ENCODE data around the gene KIAA1958. TPM values are rescaled to one million over a fixed set of nuclear protein-coding genes. Genes with fewer than 3 reads are reported as not detected.

KIAA1958 gene
- total and polyA plus RNA-seq, 10 donors, result 0.39 to 11.9 (median 6.3) TPM

GRCh38 chr9:112472996-112473395 lies 13.6 kb upstream of the KIAA1958 start:
- H3K9me3 ChIP-seq, result peaks cover 0 to 24% (median 15%) of the 10 kb centered on the region in 8 donors
- intact Hi-C loops (cut with DNase I; ENCODE audit: low total_unique reads), result no loop called here
- no peaks in the 10 kb centered on the region for H3K27me3 ChIP-seq (replicated peaks in 1 of 7)
- no peak for DNase-seq
- H3K4me3 ChIP-seq, result no peak overlapping the region
- H3K36me3 ChIP-seq, result peaks cover 0 to 58% (median 9%) of the 10 kb centered on the region in 6 donors
- no peak overlapping the region for H3K27ac ChIP-seq
- H3K4me1 ChIP-seq, result no peaks in the 10 kb centered on the region
- no peak for TF ChIP-seq CTCF (IDR thresholded peaks at IDR 0.05 in 8 of 11, conservative IDR thresholded peaks at IDR 0.05 in 3 of 11)
- no peak for TF ChIP-seq POLR2A (IDR thresholded peaks at IDR 0.05)
- TF ChIP-seq POLR2AphosphoS5 (IDR thresholded peaks at IDR 0.05), result no peak
- 84 to 92% (median 88%) methylated on average over 3 of the region's 3 CpGs for WGBS, 5 donors

DNA sequence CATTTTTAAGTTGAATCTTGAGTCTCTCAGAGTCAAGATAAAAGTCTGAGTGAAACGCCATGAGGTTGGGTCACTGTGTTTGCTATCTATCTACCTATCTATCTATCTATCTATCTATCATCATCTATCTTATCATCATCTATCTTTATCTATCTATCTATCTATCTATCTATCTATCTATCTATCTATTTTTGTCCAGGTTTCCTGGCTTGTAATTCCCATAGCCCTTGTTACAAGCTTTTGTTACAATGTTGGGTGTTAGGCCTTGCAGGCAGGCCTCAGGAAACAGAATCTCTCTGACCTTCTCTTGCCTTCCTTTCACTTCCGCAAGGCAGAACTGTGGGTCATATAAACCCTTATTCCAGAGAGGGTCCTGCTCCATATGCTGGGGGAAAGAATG lies 12.6 kb upstream of the KIAA1958 start:
- 93 to 99% (median 95%) methylated on average over 2 of the region's 2 CpGs for WGBS, 5 donors
- TF ChIP-seq POLR2A (IDR thresholded peaks at IDR 0.05), result no peak
- Histone ChIP-seq H3K36me3 (peaks cover 0 to 50% (median 9%) of the 10 kb centered on the region in 6 donors), H3K9me3 (peaks cover 0 to 34% (median 24%) of the 10 kb centered on the region in 8 donors), H3K27me3 (replicated peaks in 1 of 7) (no peaks in the 10 kb centered on the region), H3K27ac (no peak overlapping the region), H3K4me3 (no peak overlapping the region), H3K4me1 (no peaks in the 10 kb centered on the region)
- intact Hi-C loops (cut with DNase I; ENCODE audit: low total_unique reads), result no loop called here
- no peak for DNase-seq

DNA sequence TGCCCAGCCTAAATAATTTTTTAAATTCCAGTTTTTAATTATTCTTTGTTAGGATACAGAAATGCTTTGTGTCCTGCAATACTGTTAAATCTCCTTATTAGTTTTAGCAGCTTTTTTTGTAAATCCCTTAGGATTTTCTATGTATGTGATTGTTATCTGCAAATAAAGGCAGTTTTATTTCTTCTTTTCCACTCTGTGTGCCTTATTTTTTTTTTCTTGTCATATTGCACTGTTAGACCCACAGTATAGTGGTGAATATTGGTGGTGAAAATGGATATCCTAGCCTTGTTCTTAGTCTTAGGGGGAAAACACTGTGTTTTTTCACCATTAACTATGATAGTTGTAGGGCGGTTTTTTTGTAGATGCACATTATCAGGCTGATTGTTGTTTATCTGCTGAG lies 11.3 kb upstream of the KIAA1958 start:
- intact Hi-C loops (cut with DNase I; ENCODE audit: low total_unique reads), result no loop called here
- 94 to 100% (median 97%) methylated on average over 1 of the region's 1 CpG for WGBS, 5 donors
- Histone ChIP-seq H3K27ac (no peak overlapping the region), H3K4me3 (no peak overlapping the region), H3K36me3 (peaks cover 0 to 46% (median 9%) of the 10 kb centered on the region in 6 donors), H3K9me3 (peaks cover 0 to 39% (median 26%) of the 10 kb centered on the region in 8 donors), H3K4me1 (no peaks in the 10 kb centered on the region), H3K27me3 (replicated peaks in 1 of 7) (no peaks in the 10 kb centered on the region)
- no peak for DNase-seq
- TF ChIP-seq POLR2A (IDR thresholded peaks at IDR 0.05) (no peak), POLR2AphosphoS5 (IDR thresholded peaks at IDR 0.05) (no peak), CTCF (IDR thresholded peaks at IDR 0.05 in 8 of 11, conservative IDR thresholded peaks at IDR 0.05 in 3 of 11) (no peak)

DNA sequence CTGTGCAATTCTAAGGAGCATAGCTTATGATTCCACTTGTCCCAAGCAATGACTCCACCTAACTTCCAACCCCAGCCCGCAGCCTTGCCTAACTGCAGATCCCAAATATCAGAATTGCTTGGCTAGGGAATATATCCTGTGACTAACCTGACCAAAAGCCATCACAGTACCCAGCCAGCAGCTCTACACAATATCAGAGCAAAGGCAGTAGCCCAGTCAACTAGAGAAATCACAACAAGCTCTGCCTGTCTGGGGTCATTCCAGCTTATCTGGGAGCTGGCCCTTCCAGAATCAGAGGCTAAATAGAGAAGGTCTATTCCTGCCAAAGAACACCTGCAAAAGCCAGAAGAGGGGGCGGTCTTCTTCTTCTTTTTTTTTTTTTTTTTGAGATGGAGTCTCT lies 9.3 kb upstream of the KIAA1958 start:
- Histone ChIP-seq H3K27ac (no peak overlapping the region), H3K27me3 (replicated peaks in 1 of 7) (no peaks in the 10 kb centered on the region), H3K9me3 (peaks cover 0 to 39% (median 26%) of the 10 kb centered on the region in 8 donors), H3K4me1 (no peaks in the 10 kb centered on the region), H3K36me3 (peaks cover 0 to 26% (median 2%) of the 10 kb centered on the region in 6 donors), H3K4me3 (no peak overlapping the region)
- intact Hi-C loops (cut with DNase I; ENCODE audit: low total_unique reads), result no loop called here
- TF ChIP-seq POLR2A (IDR thresholded peaks at IDR 0.05), result no peak
- TF ChIP-seq POLR2AphosphoS5 (IDR thresholded peaks at IDR 0.05), result no peak
- no peak for TF ChIP-seq CTCF (IDR thresholded peaks at IDR 0.05 in 8 of 11, conservative IDR thresholded peaks at IDR 0.05 in 3 of 11)
- 88 to 100% (median 99%) methylated on average over 2 of the region's 2 CpGs for WGBS, 5 donors
- DNase-seq, result no peak

DNA sequence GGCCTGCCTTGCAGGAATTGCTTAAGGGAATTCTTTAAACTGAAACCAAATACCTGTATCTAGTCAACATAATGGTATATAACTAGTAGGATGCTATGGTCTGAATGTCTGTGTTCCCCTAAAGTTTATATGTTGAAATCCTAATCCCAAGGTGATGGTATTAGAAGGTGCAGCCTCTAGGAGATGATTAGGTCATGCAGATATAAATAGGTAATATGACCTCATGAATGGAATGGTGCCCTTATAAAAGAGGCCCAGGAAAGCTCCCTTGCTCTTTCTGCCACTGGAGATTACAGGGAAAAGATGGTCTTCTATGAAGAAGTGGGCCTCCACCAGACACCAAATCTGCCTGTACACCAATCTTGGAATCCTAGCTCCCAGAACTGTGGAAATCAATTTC lies 7.4 kb upstream of the KIAA1958 start:
- H3K4me3 ChIP-seq, result no peak overlapping the region
- H3K9me3 ChIP-seq, result peaks cover 0 to 39% (median 26%) of the 10 kb centered on the region in 8 donors
- H3K4me1 ChIP-seq, result no peaks in the 10 kb centered on the region
- no peak for DNase-seq
- no peak overlapping the region for H3K27ac ChIP-seq
- intact Hi-C loops (cut with DNase I; ENCODE audit: low total_unique reads), result no loop called here
- H3K27me3 ChIP-seq (replicated peaks in 1 of 7), result no peaks in the 10 kb centered on the region
- TF ChIP-seq CTCF (IDR thresholded peaks at IDR 0.05 in 8 of 11, conservative IDR thresholded peaks at IDR 0.05 in 3 of 11) (no peak), POLR2A (IDR thresholded peaks at IDR 0.05) (no peak), POLR2AphosphoS5 (IDR thresholded peaks at IDR 0.05) (no peak)
- peaks cover 0 to 19% (median 2%) of the 10 kb centered on the region in 6 donors for H3K36me3 ChIP-seq
